Raji (cell line): ENCODE measurements around the gene DNAAF8.

Source experiments
- POLR2A ChIP-seq: IDR thresholded peaks from 2 replicates; pipeline ENCODE4 v1.6.1; 2011; ENCODE audit warnings: low read depth, low read length, control low read depth; ENCODE audit not compliant: insufficient read depth

Gene DNAAF8

GRCh38 chr16:4750896-4751295 lies 16.6 kb downstream of the DNAAF8 start:
- TF ChIP-seq POLR2A = no peak

- no peak for TF ChIP-seq POLR2A
Observed at GRCh38 chr16:4752351-4753100, 18.2 kb downstream of the DNAAF8 start.

- TF ChIP-seq POLR2A = no peak
Observed at GRCh38 chr16:4753227-4753626, 18.9 kb downstream of the DNAAF8 start.

GRCh38 chr16:4754865-4755264 lies 20.5 kb downstream of the DNAAF8 start:
- TF ChIP-seq POLR2A = no peak

GRCh38 chr16:4755687-4756086 lies 21.4 kb downstream of the DNAAF8 start:
- no peak for TF ChIP-seq POLR2A

GRCh38 chr16:4760221-4760910 lies 26.0 kb downstream of the DNAAF8 start:
- no peak for TF ChIP-seq POLR2A

GRCh38 chr16:4762205-4762604 lies 27.9 kb downstream of the DNAAF8 start:
- TF ChIP-seq POLR2A = no peak

GRCh38 chr16:4763791-4764190 lies 29.5 kb downstream of the DNAAF8 start:
- TF ChIP-seq POLR2A = no peak

GRCh38 chr16:4765511-4766474 lies 31.5 kb downstream of the DNAAF8 start:
- no peak for TF ChIP-seq POLR2A

- peak; percentile 84 for TF ChIP-seq POLR2A
Observed at GRCh38 chr16:4766875-4767628, 32.7 kb downstream of the DNAAF8 start, which contains the start of gene ZNF500. ZNF500 (minus strand) TSS chr16:4767162; CDS start chr16:4765978, 1,184 bp downstream.

GRCh38 chr16:4767872-4768548 lies 33.7 kb downstream of the DNAAF8 start:
- TF ChIP-seq POLR2A = no peak

GRCh38 chr16:4768549-4769305 lies 34.4 kb downstream of the DNAAF8 start:
- peak; percentile 73 for TF ChIP-seq POLR2A

GRCh38 chr16:4769306-4769638 lies 34.9 kb downstream of the DNAAF8 start:
- TF ChIP-seq POLR2A = no peak

- TF ChIP-seq POLR2A = no peak
Observed at GRCh38 chr16:4771646-4772045, 37.3 kb downstream of the DNAAF8 start.

GRCh38 chr16:4772351-4772750 lies 38.0 kb downstream of the DNAAF8 start:
- no peak for TF ChIP-seq POLR2A
